ENCODE measurements around the gene ANKS1B.
"Not testable (repeated sequence)": the region's sequence is repeated elsewhere in the genome, so short reads cannot be mapped to it uniquely, and the experiment has no call there.

ANKS1B gene

DNA sequence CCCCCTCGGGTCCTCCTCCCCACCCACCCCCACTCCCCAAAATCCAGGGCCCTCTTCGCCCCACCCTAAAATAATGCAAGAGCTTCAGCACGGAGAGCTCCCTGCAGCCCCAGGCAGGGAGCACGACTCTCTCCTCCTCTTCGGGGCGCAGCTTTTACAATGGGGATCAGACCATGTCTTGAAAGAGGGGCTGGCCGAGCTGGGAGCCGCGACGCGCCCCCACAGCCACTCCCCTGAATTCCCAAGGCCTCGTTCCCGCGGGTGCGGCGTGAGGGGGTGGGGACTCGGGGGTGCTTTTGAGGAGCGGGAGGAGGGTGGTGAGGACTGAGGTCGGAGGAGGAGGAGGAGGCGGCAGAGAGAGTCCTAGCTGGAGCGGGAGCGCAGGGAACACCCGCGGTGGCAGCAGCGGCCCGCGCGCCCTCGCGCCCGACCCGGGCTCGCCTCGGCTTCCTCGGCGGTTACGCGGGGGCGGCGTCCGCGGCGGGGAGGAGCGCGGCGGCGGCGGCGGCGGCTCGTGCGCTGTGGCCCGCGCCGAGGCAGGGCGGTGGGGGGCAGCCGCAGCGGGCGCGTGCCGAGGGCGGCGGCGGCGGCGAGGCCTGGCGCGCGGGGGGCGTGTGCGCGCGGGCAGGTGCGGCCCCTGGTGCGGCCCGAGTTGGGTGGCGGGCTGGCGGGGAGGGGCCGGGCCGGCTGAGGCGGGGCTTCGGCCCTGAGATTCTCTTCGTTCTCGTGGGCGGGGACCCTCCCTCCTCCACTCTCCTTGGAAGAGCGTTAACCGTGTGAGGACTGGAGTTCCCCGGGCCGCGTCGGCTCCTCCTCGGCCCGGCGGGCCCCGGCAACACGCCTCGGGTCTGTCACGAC is at the start of gene ANKS1B:
ANKS1B (minus strand) TSS at position 666 of the 858 bp plus-strand sequence. CDS start 699 bp downstream, outside the sequence.
- peak; percentile 48 for DNase-seq

DNA sequence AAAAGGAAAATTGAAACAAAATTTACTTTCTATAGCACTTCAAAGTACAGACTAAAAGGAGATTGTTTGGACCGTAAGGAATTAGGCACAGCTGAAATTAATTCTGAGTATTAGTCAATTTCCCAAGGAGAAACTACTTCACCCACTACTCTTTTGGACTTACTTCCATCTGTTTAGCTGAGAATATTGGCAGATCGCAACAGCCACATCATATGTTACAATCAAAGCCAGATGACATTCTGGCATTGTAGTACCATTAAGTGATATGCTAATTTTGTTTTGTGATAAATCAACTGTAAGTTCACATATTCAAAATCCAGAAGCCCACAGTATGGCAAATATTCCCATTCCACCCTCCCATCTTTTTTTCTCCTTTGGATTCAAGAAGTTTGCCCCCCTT is 47.1 kb upstream of the ANKS1B start:
- no peak for DNase-seq

DNA sequence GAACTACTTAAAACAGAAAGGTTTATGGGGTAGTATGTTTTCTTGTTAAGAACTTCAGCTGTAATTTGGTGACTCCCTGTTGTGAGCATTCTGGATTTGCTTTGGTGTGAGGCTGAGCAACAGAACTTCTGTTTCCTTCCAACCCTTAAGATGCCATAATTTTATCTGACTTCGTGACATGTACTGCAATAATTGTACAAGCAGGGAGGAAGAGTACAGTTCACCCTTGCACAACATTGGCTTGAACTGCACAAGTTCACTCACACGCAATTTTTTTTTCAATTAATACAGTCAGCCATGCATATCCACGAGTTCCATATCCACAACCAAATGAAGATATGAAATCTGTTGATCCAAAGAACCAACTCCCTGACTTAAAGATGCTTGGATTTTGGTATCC is 42.9 kb upstream of the ANKS1B start:
- DNase-seq, result no peak

DNA sequence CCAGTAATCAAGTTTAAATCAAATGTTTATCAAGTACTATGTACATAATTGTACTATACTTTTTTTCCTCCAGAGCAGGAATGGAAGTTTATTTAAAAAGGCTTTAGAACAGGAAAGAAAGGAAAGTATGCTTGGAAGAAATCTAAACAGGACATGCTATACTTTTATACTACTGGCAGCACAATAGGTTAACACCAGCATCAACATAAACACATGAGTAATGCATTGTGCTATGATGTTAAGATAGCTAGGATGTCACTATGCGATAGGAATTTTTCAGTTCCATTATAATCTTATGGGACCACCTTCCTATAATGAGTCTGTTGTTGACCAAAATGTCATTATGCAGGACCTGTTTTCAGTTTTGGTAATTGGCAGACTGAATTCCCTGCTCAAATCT is 41.5 kb upstream of the ANKS1B start:
- DNase-seq, result no peak

DNA sequence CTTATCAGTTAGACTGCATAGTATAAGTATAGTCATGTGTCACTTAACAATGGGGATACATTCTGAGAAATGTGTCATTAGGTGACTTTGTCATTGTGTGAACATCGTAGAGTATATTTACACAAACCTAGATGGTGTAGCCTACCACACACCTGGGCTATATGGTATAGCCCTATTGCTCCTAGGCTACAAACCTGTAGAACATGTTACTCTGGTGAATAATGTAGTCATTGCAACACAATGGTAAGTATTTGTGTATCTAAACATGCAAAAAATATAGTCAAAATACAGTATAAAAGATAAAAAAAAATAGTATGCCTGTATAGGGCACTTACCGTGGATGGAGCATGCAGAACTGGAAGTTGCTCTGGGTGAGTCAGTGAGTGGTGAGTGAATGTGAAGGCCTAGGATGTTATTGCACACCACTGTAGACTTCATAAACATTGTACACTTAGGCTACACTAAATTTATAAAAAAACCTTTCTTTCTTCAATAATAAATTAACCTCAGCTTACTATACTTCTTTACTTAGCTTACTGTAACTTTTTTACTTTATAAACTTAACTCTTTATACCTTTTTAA is 40.3 kb upstream of the ANKS1B start:
- no peak for DNase-seq

DNA sequence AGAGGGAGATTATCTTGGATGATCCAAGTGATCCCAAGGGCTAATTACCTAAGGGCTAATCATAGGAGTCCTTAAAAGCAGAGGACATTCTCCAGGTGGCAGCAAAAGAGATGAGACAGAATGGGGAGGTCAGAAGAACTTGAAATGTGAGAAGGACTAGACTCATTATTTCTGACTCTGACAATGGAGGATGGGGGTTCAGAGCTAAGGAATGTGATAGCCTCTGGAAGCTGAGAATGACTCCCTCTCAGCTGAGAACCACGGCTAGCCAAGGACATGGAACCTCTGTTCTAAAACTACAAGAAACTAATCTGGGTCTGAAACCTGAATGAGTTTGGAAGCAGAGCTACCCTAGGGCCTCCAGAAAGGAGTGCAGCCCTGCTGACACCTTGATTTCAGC is 35.6 kb upstream of the ANKS1B start:
- no peak for DNase-seq

DNA sequence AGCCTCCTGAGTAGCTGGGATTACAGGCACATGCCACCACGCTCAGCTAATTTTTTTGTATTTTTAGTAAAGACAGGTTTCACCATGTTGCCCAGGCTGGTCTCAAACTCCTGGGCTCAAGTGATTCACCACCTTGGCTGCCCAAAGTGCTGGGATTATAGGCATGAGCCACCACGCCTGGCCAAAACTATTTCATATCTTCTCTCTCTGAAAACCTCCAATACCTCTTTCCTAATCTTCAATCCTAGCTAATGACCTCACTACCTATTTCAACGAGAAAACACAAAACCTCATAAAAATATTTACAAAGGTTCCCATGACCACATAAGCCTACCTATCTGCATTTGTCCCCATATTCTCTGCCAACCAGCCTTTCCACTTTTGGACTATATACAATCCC is 32.3 kb upstream of the ANKS1B start:
- DNase-seq, result no peak

DNA sequence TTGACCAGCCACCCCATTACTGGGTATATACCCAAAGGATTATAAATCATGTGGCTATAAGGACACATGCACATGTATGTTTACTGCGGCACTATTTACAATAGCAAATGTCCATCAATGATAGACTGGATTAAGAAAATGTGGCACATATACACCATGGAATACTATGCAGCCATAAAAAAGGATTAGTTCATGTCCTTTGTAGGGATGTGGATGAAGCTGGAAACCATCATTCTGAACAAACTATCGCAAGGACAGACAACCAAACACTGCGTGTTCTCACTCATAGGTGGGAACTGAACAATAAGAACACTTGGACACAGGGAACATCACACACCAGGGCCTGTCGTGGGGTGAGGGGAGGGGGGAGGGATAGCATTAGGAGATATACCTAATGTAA is 31.6 kb upstream of the ANKS1B start:
- not testable (repeated sequence) for DNase-seq

DNA sequence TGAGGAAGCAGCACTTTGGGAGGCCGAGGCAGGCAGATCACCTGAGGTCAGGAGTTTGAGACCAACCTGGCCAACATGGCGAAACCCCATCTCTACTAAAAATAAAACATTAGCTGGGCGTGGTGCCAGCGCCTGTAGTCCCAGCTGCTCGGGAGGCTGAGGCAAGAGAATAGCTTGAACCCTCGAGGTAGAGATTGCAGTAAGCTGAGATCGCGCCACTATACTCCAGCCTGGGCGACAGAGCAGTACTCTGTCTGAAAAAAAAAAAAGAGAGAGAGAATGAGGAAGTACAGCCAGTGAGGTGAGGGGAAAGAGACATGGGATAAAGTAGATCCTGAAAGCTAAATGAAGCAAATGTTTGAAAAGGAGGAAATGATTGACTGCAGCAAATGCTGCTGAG is 21.1 kb upstream of the ANKS1B start:
- not testable (repeated sequence) for DNase-seq

DNA sequence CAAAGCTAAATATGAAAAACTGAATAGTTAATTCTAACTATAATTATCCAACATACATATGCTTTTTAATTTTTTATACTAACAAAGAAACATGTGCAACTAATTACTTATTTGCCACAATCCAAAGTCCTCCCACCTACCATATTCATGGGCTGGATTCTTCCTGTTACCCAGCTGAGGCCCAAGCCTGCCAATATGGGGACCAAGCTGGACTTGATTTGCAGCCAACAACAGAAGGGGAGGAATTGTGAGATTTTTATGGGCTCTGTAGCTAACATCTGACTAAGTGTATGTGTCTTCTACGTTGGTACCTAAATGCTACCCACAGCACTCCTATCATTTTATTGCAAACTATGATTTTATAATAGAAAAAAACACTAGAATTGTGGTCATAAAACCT is 13.1 kb upstream of the ANKS1B start:
- no peak for DNase-seq

DNA sequence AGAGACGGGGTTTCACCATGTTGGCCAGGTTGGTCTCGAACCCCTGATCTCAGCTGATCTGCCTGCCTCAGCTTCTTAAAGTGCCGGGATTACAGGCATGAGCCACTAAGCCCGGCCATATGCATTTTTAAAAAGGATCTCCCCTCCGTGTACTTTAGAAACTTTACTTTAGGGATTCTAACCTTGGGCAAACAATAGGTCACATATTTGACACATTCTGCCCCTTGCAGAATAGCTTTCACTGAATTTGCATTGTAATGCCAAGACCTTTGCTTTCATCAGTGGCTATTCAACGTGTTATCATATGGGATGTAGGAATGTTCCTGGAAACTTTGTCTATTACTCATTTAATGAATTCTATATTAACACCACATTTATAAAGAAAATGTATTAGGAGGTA is 11.4 kb upstream of the ANKS1B start:
- no peak for DNase-seq

DNA sequence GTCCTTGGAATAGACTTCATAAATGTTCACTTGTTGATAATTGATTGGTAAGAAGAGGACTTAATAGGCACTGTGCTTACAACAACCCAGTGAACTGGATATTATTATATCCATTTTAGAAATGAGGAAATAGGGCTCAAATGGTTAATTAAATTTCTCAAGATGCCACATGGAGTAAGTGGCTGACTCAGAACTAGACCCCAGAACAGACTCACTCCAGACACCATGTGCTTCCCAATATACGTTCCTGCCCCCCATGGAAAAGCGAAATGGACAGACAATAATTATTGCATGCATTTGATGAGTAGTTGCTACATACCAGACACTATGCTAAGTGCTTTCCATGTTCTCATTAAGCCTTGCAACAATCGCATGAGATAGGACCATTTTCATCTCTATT is 895 bp upstream of the ANKS1B start:
- peak; percentile 7 for DNase-seq

DNA sequence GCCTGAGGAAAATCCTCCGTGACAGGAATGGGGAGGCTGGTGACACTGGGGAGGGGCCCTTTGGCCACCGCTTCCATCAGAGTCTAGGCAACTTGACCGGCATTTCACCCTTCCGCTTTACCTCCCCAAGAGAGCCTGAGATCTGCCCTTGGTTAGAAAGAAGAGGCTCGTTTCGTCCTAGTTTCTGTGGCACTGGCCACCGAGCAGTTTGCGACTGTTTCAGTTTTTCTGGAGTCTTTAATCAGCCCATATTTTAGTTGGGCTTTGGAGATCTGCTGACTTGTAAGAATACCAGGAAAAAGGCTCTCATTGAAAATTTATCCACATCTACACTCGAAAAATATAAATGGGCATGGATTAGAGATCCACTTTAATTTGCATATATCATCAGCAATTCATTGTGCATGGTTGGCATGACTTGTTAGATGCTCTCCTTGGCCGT is 414 bp upstream of the ANKS1B start:
- no peak for DNase-seq

DNA sequence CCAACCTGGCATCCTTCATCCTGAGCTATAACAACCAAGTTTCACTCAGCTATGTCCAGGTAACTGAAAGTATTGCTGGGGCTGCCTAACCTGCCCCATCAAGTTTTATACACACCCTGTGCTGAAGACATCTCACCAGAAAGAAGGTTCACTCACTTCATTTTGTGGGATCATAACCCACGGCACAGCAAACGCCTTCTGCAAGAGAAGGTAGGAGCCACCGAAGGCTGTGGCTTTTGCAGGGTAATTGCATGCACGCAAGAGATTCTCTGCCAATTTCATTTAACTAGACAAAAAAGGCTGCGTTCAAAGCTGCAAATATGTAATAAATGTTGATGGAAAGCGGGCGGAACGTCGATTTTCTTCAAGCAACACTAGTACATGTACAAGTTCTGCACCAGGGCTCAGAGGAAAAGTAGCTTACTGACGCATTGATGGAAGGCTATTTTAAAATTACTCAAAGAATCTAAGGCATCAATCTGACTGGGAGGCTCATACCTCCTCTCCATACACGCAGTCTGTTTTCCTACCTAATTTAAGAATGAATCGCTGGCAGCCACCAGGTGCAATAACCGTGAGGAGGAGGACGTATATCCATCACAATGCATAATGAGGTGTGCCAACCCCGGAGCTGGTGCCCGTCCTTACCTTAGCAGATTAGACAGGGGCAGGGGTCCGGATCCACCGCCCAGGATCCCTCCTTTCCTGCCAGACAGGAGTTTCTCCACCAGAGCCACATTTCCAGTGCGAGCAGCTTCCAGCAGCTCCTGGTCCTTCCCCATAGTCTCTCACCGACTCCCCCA is 1.1 kb downstream of the ANKS1B start:
- DNase-seq, result no peak

DNA sequence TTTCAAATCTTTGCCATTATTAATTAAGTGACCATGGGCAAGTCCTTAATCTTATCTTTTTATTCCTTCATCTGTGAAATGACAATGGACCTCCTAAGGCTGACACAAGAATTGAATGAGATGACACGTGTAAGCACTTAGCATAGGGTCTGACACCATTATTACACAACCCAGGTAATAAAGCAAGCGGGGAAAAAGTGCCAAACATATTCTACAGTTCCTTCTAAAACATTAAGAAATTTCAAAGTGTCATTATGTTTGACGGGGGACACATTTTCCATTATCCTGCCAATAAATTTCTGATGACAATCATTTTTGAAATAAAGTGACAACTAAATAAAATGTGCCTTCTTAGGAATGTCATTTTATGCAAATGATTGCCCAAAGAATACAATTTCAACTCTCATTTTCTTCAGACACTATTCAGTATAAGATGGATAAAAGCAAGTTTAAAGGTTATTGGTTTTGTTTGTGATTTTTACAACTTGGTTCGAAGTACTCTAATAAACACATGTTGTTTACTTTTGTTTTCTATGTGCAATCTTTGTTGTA is 3.0 kb downstream of the ANKS1B start:
- DNase-seq, result no peak

DNA sequence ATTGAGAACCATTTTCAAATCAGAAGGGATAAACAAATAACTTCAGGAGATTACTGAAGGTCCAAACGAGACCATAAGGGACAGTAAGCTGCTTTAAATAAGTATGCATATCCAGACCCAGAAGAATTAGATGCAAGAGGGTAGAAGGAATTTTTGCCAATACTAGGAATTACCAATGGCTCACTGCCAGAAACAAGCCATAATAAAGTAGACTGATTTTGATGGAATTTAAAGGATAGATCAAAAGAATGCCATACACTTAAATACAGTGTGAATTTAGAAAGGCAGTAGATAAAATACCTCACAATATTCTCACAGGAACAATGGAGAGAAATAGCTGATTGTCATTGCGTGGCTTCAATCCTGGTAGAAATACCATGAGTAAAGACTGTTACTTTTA is 5.3 kb downstream of the ANKS1B start:
- no peak for DNase-seq

DNA sequence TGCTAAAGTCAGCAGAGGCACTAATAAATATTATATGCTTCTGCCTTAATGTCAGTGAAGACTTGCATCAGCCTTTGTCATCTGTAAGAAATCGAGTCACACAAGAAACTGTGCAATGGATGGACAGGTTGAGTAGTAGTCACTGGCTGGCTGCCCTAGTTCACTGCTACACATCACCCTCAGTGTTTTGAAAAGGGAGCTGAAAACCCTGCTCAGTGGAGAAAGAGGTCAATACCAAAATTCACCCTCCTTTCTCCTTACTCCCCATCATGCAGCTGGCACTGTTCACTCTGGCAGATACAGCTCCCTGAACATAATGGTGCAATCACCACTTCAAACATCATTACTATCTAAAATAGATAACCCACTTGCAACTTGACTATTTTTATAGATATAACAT is 6.6 kb downstream of the ANKS1B start:
- no peak for DNase-seq

DNA sequence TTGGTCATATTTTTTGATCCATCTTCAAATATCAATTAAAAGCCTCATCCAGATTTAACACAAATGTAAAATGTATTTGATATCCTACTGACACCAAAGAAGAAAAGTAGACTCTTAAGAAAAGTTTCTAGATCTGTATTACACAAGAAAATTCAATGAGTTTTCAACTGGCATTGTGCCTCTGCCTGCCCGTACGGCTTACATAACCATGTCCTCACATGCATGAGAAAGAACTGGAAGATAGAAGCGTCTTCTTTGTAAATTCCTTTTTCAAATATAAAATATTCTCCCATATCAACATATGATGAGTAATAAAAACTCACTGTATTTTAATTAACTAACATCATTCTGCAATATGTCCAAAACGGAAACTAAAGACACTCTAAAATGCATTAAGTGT is 7.2 kb downstream of the ANKS1B start:
- no peak for DNase-seq

DNA sequence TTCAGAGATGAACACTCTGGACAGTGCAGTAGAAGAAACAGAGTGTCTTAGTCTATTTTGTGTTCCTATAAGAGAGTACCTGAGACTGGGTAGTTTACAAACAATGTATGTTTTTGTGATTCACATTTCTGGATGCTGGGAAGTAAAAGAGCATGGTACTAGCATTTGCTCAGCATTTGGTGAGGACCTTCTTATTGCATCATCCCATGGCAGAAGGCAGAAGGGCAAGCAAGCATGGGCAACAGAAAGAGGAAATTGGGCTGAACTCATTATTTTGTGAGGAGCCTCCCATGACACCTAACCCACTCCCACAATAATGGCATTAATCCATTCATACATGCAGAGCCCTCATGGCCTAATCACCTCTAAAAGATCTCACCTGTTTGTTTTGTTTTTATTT is 8.0 kb downstream of the ANKS1B start:
- no peak for DNase-seq

DNA sequence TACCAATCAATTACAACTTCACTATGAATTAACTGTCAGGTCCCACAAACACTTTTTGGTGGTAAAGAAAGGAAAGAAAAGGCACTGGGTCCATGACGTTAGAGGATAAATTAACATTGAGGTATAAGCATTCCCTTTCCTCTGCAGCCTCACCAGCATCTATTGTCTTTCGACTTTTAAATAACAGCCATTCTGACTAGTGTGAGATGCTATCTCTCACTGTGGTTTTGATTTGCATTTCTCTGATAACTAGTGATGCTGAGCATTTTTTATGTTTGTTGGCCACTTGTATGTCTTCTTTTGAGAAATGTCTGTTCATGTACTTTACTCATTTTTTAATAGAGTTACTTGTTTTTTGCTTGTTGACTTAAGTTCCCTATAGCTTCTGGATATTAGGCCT is 9.4 kb downstream of the ANKS1B start:
- DNase-seq, result no peak

DNA sequence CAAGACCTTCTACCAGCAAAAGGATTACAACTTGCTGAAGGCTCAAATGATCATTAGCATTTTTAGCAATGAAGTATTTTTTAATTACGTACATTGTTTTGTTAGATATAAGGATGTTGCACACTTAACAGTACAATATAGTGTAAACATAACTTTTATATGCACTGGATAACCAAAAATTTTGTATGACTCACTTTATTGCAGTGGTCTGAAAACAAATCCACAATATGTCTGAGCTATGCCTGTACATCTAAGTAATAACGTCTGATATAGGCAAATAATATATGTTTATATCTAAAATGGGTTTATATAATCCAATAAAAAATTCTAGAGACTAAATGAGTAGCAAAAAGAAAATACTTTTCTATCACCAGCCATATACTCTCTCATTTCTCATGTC is 10.6 kb downstream of the ANKS1B start:
- DNase-seq, result no peak

DNA sequence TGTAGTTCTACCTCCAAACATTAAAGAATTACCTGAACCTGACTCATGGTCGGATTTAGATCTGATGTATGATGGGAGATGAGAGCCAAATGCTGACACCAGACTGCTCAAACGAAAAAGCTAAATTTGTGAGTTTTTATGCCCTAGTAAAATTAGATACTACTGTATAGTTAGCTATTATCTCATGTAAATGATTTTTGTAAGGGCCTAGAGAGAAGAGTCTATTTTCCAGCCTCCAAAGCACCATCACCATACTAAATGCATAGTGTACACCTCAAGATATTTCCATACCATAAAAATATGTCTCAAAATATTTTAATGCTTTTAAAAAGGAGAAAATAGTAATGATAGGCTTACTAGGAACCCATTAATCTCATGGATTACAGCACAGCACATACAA is 18.3 kb downstream of the ANKS1B start:
- no peak for DNase-seq

DNA sequence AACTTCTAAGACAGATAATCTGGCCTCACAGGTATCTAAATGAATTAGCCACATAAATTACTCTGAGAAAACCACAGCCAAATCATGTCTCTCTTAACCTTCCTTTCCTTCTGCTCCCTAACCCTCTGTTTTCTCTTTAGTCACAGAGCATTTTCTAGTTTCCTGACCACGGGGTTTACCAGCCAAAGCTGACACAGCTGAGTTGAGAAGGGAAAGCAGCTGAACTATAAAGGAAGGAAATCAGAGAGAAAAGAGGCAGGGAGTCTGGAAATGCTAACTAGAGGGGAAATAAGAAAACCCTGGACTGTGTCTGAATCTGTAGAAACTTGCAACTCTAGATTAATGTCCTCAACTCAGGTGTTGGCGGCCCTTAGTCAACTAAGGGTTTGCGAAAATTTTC is 24.4 kb downstream of the ANKS1B start:
- DNase-seq, result no peak
